PC-9 (cell line): ENCODE measurements around the gene SPRED2.

Source experiments
- CTCF ChIP-seq: fragments of 200-600 bp; sonication (generic); conservative IDR thresholded peaks from 2 replicates; pipeline ENCODE4 v1.6.1; 2017; ENCODE audit warnings: mixed run types, antibody characterized with exemption, mild to moderate bottlenecking, moderate library complexity
- EZH2 ChIP-seq: fragments of 200-600 bp; sonication (generic); IDR thresholded peaks from 2 replicates; pipeline ENCODE4 v1.8.0; 2017; ENCODE audit warnings: antibody characterized with exemption, low read depth

- TF ChIP-seq EZH2 (no peak), CTCF (no peak)
Observed at GRCh38 chr2:65355186-65355831, 77.1 kb downstream of the SPRED2 start.
